HFFc6 (cell line): ENCODE data around the gene TRPM2. TPM values are rescaled to one million over a fixed set of nuclear protein-coding genes. Genes with fewer than 3 reads are reported as not detected.

Source experiments
- DNase-seq: peaks from one replicate; pipeline ENCODE4 v3.0.0-alpha.2; 2018
- H3K27ac Mint-ChIP-seq: 2 replicates; pipeline ENCODE4 v1.8.0; 2020; ENCODE audit warnings: mild to moderate bottlenecking, mixed read lengths
- H3K27me3 Mint-ChIP-seq: 2 replicates; pipeline ENCODE4 v1.8.0; 2021; ENCODE audit warnings: mild to moderate bottlenecking, moderate library complexity, mixed read lengths; ENCODE audit not compliant: insufficient read depth
- H3K36me3 Mint-ChIP-seq: 2 replicates; pipeline ENCODE4 v1.8.0; 2021; ENCODE audit warnings: low read depth, mixed read lengths
- H3K4me1 Mint-ChIP-seq: 2 replicates; pipeline ENCODE4 v1.8.0; 2020; ENCODE audit warnings: low read depth, mixed read lengths
- H3K4me3 Mint-ChIP-seq: 2 replicates; pipeline ENCODE4 v1.8.0; 2020; ENCODE audit warnings: mild to moderate bottlenecking, moderate library complexity, mixed read lengths
- H3K9me3 Mint-ChIP-seq: 2 replicates; pipeline ENCODE4 v1.8.0; 2020; ENCODE audit warnings: mild to moderate bottlenecking, mixed read lengths
- total RNA-seq, 6 experiments: library from RNA; stranded (reverse); fragmentation: NEBNext Ultra II Directional; extraction: Animal tissue kit (Norgen Biotek cat#: 25700); gene quantifications; 2 replicates in 1 of 6; 3 replicates in 5 of 6; pipeline ENCODE4 v1.2.3, GENCODE V29; 2021
- TF ChIP-seq, protein P1 (sequence below): fragments of 200-600 bp; sonication (generic); IDR thresholded peaks from 2 replicates; pipeline ENCODE4 v1.5.0; 2021; ENCODE audit warnings: antibody characterized with exemption, mild to moderate bottlenecking

The TRPM2 gene
- total RNA-seq, 6 experiments from 2014 or later, result 0.09 to 0.31 (median 0.20) TPM; not detected in 2

DNA sequence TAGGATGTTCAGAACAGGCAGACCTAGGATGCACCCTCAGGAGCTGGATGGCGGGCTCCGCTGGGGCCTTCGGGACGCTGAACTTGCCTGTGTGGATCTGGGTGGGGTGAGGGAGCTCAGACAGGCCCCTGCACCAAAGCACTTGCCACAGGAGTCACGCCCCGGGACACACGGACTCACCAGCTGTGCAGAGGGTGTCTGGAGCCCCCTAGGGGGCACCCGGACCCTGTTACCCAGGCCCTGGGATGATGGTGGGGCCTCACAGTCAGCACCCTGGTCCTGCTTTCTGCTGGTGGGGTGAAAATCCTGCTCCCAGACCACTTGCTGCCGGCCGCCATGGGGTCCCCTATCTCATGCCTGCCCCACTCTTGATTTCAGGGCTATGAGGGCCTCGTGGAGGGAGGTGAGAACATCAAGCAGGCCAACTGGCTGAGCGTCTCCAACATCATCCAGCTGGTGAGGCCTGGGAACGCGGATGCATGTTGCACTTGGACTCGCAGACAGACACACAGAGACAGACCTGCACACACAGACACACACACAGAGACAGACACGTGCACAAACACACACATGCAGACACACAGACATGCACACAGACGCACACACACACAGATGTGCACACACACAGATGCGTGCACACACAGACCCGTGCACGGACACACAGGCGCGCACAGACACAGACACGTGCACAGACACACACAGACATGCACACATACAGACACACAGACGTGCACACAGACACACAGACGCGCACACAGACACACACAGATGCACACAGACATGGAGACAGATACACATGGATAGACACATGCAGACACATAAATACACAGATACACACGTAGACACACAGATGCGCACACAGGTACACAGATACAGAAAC lies 42.6 kb upstream of the TRPM2 start:
- TF ChIP-seq, protein P1, sequence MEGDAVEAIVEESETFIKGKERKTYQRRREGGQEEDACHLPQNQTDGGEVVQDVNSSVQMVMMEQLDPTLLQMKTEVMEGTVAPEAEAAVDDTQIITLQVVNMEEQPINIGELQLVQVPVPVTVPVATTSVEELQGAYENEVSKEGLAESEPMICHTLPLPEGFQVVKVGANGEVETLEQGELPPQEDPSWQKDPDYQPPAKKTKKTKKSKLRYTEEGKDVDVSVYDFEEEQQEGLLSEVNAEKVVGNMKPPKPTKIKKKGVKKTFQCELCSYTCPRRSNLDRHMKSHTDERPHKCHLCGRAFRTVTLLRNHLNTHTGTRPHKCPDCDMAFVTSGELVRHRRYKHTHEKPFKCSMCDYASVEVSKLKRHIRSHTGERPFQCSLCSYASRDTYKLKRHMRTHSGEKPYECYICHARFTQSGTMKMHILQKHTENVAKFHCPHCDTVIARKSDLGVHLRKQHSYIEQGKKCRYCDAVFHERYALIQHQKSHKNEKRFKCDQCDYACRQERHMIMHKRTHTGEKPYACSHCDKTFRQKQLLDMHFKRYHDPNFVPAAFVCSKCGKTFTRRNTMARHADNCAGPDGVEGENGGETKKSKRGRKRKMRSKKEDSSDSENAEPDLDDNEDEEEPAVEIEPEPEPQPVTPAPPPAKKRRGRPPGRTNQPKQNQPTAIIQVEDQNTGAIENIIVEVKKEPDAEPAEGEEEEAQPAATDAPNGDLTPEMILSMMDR, result no peak

DNA sequence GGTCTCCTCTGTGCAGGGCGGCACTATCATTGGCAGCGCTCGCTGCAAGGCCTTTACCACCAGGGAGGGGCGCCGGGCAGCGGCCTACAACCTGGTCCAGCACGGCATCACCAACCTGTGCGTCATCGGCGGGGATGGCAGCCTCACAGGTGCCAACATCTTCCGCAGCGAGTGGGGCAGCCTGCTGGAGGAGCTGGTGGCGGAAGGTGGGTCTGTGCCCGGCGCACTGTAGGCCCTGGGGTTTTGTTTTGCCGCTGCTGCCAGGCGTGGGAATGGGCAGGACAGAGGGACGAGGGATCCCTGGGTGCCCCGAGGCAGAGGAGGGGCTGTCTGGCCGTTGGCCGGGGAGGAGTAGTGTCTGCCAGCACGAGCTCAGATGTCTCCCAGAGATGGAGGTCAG lies 41.3 kb upstream of the TRPM2 start:
- Mint-ChIP-seq H3K36me3 (peaks cover 11% of the 10 kb centered on the region), H3K4me1 (no peaks in the 10 kb centered on the region), H3K9me3 (no peaks in the 10 kb centered on the region), H3K27ac (no peak overlapping the region), H3K27me3 (no peaks in the 10 kb centered on the region; the same call in 1 of the 2 replicates), H3K4me3 (no peak overlapping the region)
- DNase-seq, result no peak
- TF ChIP-seq, protein P1, result no peak

More for the DNA sequence above, 42.6 kb upstream of the TRPM2 start:
- Mint-ChIP-seq H3K9me3 (no peaks in the 10 kb centered on the region), H3K27me3 (no peaks in the 10 kb centered on the region; the same call in 1 of the 2 replicates), H3K27ac (no peak overlapping the region), H3K4me3 (no peak overlapping the region), H3K4me1 (no peaks in the 10 kb centered on the region), H3K36me3 (peaks cover 7% of the 10 kb centered on the region)
- DNase-seq, result no peak

DNA sequence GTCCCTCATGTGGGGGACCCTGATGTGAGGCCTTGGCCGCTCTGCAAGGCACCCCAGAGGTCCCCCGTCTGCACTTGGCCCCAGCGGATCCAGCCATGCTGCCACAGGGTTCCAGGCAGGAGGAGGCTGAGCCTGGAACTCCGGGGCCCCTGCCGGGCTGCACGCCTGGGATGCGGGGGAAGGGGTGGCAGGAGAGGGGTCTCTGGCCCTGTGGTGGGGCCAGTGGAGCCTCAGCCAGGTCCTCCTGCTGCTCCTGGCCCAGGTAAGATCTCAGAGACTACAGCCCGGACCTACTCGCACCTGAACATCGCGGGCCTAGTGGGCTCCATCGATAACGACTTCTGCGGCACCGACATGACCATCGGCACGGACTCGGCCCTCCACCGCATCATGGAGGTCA lies 40.7 kb upstream of the TRPM2 start:
- no peak overlapping the region for H3K27ac Mint-ChIP-seq
- no peak for DNase-seq
- no peak overlapping the region for H3K4me3 Mint-ChIP-seq
- no peaks in the 10 kb centered on the region for H3K4me1 Mint-ChIP-seq
- no peaks in the 10 kb centered on the region for H3K9me3 Mint-ChIP-seq
- TF ChIP-seq, protein P1, result no peak
- H3K36me3 Mint-ChIP-seq, result peaks cover 11% of the 10 kb centered on the region
- no peaks in the 10 kb centered on the region; the same call in 1 of the 2 replicates for H3K27me3 Mint-ChIP-seq

DNA sequence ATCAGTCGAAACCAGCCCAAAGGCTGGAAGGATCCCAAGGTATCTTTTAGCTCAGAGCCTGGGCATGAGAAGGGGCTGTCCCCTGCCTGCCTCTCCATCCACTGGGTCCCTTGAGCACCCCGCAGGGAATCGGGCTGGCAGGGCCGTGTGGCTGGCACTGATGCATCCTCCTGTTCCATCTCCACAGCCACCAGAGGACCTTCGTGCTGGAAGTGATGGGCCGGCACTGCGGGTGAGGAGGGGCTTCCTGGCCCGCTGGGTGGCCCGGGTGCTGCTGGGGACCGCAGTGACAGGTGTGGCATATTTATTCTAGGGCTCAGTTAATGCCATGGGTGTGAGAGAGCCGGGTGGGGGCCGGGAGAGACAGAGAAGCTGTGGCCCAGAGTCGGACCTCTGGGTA lies 40.0 kb upstream of the TRPM2 start:
- Mint-ChIP-seq H3K27me3 (no peaks in the 10 kb centered on the region; the same call in 1 of the 2 replicates), H3K4me1 (no peaks in the 10 kb centered on the region)

DNA sequence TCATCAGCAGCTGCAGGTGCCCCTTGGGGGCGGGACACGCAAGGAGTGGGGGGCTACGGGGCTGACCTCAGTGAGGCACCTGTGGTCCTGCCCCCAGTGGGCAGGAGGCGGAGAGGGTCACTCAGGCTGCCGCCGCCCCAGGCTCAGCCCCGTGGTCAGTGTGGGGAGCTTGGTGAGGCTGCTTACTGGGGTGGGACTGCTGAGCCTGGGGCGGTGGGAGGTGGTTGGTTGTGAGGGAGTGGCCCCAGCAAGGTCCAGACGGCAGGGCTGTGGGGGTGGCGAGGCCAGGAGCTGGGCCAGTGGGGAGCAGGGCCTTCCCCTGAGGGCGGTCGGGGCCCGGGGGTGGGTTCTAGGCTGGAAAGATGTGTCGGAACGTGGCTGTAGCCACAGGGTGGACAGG lies 39.3 kb upstream of the TRPM2 start:
- no peaks in the 10 kb centered on the region; the same call in 1 of the 2 replicates for H3K27me3 Mint-ChIP-seq
- TF ChIP-seq, protein P1, result no peak
- H3K36me3 Mint-ChIP-seq, result peaks cover 11% of the 10 kb centered on the region
- H3K9me3 Mint-ChIP-seq, result no peaks in the 10 kb centered on the region
- H3K4me3 Mint-ChIP-seq, result no peak overlapping the region
- no peak overlapping the region for H3K27ac Mint-ChIP-seq
- no peak for DNase-seq
- H3K4me1 Mint-ChIP-seq, result no peaks in the 10 kb centered on the region

More for the DNA sequence above, 40.0 kb upstream of the TRPM2 start:
- Mint-ChIP-seq H3K9me3 (no peaks in the 10 kb centered on the region), H3K4me3 (no peak overlapping the region), H3K27ac (no peak overlapping the region), H3K36me3 (peaks cover 11% of the 10 kb centered on the region)
- TF ChIP-seq, protein P1, result no peak
- DNase-seq, result no peak
